CD4-positive, alpha-beta T cell treated with Interleukin-12 subunit alpha and Interleukin-12 subunit beta, for 1 hour (primary cell): Measurements from ENCODE around the gene DNAJC4.
A peak's percentile ranks its signal among the peaks of the same experiment; 100 is the strongest.

Experiments used
- DNase-seq: peaks from one replicate; pipeline ENCODE4 v3.0.0-alpha.2; 2020

The DNAJC4 gene

DNA sequence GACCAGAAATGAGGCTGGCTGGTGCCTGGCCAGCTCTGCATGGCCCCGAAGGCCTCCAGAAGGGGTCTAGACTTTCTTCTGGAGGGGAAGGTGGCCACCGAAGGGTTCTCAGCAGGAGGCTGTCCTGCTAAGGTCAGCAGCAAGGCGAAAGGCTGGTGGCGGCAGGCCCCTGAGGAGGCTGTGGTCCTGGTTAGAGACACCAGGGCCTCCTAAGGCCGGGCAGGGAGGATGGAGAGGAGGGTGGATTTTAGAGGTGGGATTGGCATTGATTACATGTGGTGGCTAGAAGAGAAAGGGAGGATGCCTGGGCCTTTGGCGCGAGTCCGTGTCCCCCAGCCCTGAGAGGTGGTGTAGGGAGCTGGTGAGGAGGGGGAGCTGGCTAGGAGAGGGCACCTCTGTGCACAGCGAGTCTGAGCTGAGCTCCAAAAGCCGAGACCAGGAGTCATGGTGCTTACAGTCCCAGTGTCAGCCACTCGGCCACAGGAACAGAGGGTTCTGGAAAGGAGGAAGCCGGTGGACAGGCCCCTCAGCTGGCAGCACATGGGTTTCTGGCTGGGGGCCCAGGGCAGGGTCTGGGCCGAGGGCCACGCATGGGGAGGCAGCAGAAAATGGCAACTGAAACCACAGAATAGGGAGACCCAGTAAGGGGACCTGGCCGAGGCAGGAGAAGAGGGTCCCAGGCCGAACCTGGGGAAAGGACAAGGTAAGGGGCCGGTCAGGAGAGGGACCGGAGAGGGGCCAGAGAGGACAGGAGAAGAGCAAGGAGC is 21.4 kb upstream of the DNAJC4 start:
- DNase-seq: no peak

GRCh38 chr11:64209563-64209843 is 20.8 kb upstream of the DNAJC4 start:
- DNase-seq: no peak

DNA sequence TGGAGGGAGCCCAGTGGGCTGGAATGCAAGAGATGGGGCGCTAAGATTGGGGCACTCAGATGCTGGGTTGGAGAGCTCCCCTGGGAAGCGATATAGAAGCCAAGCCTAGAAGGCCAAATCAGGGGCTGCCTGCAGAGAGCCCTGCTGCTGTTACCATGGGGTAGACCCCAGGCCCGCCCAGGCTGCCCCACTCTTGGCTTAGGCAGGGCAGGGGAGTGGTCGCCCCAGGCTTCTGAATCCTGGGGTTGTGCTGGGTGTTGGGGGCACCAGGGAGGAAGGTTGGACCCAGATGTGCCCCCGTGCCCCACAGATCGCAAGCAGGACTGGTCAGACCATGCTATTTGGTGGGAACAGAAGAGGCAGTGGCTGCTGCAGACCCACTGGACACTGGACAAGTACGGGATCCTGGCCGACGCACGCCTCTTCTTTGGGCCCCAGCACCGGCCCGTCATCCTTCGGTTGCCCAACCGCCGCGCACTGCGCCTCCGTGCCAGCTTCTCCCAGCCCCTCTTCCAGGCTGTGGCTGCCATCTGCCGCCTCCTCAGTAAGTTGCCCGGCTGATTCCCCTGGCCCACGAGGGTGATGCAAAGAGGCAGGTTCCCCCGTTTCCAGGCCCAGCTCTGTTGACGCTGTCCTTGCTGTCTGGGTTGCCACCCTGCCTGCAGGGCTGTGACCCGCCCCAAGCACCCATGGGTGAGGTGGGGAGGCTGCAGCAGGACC is 19.9 kb upstream of the DNAJC4 start:
- DNase-seq: no peak

DNA sequence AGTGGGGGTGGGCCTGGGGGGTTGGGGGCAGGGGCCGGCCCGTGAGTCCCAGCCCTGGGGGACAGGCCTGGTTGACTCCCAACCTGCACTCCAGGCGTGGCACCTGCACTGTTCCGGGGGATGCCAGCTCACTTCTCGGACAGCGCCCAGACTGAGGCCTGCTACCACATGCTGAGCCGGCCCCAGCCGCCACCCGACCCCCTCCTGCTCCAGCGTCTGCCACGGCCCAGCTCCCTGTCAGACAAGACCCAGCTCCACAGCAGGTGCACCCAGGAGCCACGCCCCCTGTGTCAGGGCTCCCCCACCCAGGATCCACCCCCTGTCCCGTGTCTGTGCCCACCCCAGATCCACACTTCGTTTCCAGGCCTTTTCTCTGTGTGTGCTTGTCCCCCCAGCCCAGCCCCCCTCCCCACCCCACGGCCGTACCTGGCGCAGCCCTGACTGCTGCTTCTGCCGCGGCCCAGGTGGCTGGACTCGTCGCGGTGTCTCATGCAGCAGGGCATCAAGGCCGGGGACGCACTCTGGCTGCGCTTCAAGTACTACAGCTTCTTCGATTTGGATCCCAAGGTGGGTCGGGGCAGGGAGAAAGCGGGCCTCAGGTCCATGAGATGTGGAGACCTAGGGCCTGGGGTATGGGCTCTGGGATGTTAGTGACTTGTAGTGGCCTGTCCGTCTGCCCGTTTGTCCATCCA is 19.0 kb upstream of the DNAJC4 start:
- DNase-seq: no peak

DNA sequence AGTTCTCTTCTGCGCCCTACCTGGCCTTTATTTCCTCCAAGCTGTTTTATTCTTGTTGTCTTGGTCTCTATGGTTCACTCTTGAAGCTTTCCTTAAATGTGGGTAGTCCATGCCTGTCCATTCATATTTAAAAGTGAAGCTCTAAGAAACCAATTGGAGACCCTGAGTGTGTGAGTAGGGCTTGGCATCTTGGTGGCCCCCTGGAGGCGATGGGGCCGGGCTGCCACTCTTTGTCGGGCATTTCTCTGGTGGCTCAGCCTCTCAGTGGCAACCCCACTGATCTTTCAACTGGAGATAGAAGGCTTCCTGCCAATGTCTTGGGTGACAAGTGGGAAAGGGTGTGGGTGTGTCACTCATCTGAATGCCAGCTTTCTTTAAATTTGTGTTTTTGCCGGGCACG is 13.5 kb upstream of the DNAJC4 start:
- no peak for DNase-seq

GRCh38 chr11:64218628-64219353 is 11.6 kb upstream of the DNAJC4 start:
- DNase-seq: no peak

DNA sequence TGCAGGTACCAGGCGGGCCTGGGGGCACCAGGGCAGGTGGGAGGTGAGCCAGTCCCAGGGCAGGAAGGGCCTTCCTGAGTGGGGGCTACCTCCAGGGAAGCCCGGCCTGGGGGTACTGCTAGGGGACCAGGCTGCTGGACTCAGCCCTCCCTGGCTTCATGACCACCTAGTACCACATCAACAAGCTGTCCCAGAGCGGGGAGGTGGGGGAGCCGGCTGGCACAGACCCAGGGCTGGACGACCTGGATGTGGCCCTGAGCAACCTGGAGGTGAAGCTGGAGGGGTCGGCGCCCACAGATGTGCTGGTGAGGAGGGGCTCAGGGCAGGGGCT is 11.0 kb upstream of the DNAJC4 start:
- DNase-seq: no peak

DNA sequence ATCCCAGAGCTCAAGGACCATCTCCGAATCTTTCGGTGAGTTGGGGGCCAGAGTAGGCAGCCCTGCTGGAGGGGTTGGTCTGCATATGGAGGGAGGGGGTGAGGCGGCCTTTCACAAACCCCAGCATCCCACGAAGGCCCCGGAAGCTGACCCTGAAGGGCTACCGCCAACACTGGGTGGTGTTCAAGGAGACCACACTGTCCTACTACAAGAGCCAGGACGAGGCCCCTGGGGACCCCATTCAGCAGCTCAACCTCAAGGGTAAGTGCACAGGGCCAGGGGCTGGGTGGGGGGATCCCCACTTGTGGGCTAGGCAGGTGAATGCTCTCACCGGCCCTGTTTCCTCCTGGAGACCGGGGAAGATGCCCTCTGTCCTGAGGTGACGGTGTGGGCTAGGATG is 10.6 kb upstream of the DNAJC4 start:
- DNase-seq: no peak

GRCh38 chr11:64220271-64220670 is 10.1 kb upstream of the DNAJC4 start:
- no peak for DNase-seq

DNA sequence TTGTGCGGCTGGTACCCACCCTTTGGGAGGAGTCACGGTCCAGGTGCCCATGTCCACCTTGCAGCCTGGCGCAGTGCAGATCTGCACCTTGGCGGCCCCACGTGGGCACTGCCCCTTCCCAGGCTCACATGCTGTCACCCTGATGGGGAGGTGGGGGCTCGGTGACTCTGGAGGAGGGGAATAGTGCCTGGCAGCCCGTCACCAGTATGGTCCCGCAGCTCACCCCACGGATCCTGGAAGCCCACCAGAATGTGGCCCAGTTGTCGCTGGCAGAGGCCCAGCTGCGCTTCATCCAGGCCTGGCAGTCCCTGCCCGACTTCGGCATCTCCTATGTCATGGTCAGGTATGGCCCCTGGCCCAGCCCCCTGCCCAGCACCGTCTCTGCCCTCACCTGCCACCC is 9.6 kb upstream of the DNAJC4 start:
- DNase-seq: no peak

DNA sequence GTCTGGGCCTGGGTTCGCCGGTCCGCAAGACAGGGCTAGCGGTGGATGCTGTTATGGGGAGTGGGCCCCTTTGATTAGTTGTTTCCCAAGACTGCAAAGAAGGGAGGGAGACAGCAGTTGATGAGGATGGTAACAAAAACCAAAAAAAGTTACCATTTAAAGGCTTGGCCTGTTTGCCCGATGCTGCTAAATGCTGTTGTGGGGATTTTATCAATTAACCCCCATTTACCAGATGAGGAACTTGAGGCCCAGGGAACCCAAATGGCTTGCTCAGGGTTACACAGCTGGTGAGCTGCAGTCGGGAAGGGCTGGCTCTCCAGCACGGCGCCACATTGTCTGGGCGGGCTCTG is 7.7 kb upstream of the DNAJC4 start:
- no peak for DNase-seq

GRCh38 chr11:64223001-64223651 is 7.2 kb upstream of the DNAJC4 start:
- no peak for DNase-seq

- DNase-seq: no peak
Measured at GRCh38 chr11:64224151-64224890, 6.0 kb upstream of the DNAJC4 start.

DNA sequence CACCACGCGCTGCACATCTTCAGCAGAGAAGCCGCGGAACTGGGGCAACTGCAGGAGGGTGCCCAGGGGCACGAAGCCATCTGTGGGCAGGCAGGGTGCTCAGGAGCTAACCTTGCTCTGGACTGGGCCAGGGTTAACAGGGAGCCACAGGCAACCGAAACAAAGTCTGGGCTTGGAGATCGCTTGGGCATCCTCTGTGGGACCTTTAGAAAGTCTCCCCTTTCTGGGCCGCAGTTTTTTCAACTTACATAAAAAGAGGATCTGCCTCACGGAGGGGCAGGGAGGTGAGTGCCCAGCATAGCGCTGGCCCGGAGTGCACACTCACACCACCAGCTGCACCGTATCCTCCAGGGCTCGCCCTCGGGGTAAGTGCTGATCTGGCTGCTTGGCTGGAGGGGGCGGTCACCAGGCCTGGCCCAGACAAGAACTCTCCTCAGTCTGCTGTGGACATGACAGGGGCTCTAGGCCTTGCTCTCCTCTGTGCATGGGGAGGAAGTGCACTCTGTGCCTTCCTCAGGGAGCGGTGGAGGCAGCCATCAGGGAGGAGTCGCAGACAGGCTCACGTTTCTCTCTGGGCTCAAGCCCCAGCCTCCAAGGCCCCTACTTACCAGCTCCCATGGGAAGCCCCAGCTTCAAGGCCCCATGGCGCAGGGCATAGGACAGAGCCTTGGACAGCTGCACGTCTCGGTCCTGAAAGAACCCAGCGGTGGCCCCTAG is 5.3 kb upstream of the DNAJC4 start:
- no peak for DNase-seq

DNA sequence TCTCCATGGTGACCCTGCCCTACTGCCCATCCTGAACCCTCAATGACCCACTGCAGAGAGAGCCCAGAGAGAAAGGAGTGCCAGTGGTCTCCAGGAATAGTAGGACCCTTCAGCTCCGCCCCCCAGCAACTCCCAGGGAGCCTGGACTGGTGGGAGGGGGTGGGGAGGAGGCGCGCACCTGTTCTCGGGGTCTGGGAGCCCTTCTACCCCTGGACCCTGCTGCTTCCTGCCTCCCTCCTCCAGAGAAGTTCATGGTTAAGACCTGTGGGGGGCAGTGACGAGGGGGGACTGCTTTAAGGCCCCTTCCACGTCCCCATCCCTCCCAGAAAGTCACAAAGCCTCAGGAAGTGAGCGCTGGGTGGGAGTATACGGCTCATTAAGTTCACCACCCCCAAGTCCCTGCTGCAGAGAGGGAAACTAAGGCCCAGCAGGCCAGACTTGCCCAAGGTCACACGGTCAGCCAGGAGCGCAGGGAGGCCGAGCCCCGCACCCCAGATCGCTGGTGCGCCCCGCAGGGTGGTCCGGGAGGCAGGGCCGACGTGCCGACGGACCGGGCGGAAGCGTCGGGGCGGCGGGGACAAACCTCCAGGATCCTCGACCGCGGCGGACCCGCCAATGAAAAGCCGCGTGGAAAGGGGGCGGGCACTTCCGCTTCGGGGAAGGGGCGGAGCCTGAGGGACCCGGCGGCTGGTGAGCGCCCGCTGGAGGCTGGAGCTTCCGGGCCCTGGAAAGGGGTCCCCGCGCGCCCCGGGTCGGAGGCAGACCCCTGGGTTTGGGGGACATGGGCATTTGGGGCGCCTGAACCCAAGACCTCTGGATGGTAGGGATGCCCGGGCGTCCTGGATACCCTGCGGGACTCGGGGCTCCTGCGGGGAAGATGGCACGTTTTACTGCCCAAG is 4.5 kb upstream of the DNAJC4 start, which contains the start of the genes NUDT22 and TRPT1:
Gene NUDT22, plus strand, starts transcription at position 667 of the 899 bp plus-strand sequence. CDS start 379 bp downstream, outside the sequence.
Gene TRPT1, minus strand, starts transcription at position 579 of the 899 bp plus-strand sequence. Its CDS starts 326 bp downstream, at position 253.
- DNase-seq: peak; percentile 88

DNA sequence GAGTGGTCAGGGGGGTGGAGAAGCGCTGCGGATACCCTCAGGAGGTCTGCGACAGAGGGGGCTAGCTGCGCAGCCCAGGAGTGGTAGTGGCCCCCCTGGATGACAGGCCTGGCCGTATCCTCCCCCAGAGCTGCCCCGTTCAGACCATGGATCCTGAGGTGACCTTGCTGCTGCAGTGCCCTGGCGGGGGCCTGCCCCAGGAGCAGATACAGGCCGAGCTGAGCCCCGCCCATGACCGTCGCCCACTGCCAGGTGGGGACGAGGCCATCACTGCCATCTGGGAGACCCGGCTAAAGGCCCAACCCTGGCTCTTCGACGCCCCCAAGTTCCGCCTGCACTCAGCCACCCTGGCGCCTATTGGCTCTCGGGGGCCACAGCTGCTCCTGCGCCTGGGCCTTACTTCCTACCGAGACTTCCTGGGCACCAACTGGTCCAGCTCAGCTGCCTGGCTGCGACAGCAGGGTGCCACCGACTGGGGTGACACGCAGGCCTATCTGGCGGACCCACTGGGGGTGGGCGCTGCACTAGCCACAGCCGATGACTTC is 3.8 kb upstream of the DNAJC4 start:
- peak; percentile 69 for DNase-seq

GRCh38 chr11:64227405-64227956 is 2.9 kb upstream of the DNAJC4 start:
- DNase-seq: no peak

DNA sequence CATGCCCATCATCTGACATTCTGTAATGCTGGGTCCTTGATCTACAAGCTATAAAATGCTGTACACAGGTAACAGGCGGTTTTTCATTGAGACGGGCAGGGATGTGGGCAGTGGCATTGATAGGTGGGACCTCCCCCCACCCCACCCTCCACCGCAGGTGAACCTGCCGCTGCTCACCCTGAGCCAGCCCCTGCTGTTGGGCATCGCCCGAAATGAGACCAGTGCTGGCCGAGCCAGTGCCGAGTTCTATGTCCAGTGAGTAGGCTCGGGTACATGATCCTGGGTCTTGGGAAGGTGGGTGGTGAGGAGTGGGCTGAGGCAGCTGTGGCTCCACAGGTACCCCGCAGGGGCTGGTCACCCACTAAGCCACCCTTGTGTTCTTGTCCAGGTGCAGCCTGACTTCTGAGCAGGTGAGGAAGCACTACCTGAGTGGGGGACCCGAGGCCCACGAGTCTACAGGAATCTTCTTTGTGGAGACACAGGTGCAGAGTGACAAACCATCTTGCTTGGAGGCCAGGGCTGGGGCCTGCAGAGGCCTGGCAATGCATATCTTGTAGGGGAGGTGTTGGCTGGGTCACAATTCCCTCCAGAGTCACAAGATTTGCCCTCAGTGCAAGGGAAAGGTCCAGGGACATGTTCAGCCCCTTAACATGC is 1.1 kb upstream of the DNAJC4 start:
- no peak for DNase-seq

DNA sequence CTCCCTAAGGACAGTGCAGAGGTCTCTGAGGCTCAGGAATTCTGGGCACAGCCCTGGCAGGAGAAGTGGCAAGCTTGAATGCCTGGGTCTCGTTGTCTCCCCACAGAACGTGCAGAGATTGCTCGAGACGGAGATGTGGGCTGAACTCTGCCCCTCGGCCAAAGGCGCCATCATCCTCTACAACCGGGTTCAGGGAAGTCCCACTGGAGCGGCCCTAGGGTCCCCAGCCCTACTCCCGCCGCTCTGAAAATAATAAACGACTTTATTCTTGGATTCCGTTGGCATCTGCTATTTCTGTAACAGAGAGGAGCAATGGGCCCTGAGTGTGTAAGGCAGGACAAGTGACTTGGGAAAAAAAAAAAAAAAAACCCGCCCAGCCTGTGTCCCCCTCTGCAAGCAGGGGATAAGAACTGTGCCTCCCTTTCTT is 591 bp upstream of the DNAJC4 start:
- no peak for DNase-seq
